ENCODE results near the gene RAB28.

GRCh38 chr4:13504374-13504773 is 20.2 kb upstream of the RAB28 start:
- TF ChIP-seq RNF2 (IDR thresholded peaks at IDR 0.05; ENCODE audit: borderline replicate concordance, low read depth) (no peak), RCOR1 (IDR thresholded peaks at IDR 0.05; ENCODE audit: low read depth, low read length) (no peak)
